Prostate gland (tissue), 2 donors: Measurements from ENCODE around the gene LSM3. TPM values are rescaled to one million over a fixed set of nuclear protein-coding genes. Genes with fewer than 3 reads are reported as not detected.
"Not testable (repeated sequence)": the region's sequence is repeated elsewhere in the genome, so short reads cannot be mapped to it uniquely, and the experiment has no call there.

Experiments
- DNase-seq: peaks from one replicate; pipeline ENCODE4 v3.0.0-alpha.2; 2019; ENCODE audit warnings: low spot score
- H3K27ac ChIP-seq, 2 donors: fragments of 200-600 bp; sonication (generic); 2 replicates each; pipeline ENCODE4 v1.5.1; 2017 to 2019
- H3K27me3 ChIP-seq: fragments of 200-600 bp; sonication (generic); replicated peaks from 2 replicates; pipeline ENCODE4 v1.5.1; 2019; ENCODE audit not compliant: insufficient read depth
- H3K36me3 ChIP-seq, 2 donors: fragments of 200-600 bp; sonication (generic); 1 replicate in 1 of 2; 2 replicates in 1 of 2; pipeline versions ENCODE4 v1.5.1 to v1.8.1; 2017 to 2019
- H3K4me1 ChIP-seq: fragments of 200-600 bp; sonication (generic); replicated peaks from 2 replicates; pipeline ENCODE4 v1.5.1; 2019
- H3K4me3 ChIP-seq, 2 donors: fragments of 200-600 bp; sonication (generic); 2 replicates each; pipeline ENCODE4 v1.5.1; 2017 to 2019
- H3K9me3 ChIP-seq: fragments of 200-600 bp; sonication (generic); 2 replicates; pipeline ENCODE4 v1.5.1; 2017
- POLR2A ChIP-seq: fragments of 450-650 bp; IDR thresholded peaks from one replicate; pipeline ENCODE4 v1.6.1; 2016; ENCODE audit warnings: antibody characterized with exemption, mild to moderate bottlenecking
- POLR2AphosphoS5 ChIP-seq: sonication (generic); formaldehyde crosslinking; IDR thresholded peaks from one replicate; pipeline ENCODE4 v1.6.1; 2017; ENCODE audit warnings: antibody characterized with exemption
- WGBS: methylation state at CpG from one replicate; pipeline ENCODE4 v1.1.5; 2018; 5-methylcytosine and 5-hydroxymethylcytosine counted together
- intact Hi-C: fragments of 100-400 bp; cut with DNase I; formaldehyde crosslinking; loops from one replicate; pipeline ENCODE4 v1.14.2; 2022
- total RNA-seq, 2 donors: library from RNA; depleted of rRNA; stranded (reverse); fragments of >200 nt; gene quantifications; one replicate each; pipeline ENCODE4 v1.1.0, GENCODE V29; 2016
- TF ChIP-seq, protein P1 (sequence below), 4 experiments: fragments of 200-600 bp in 2 of 4; fragments of 450-650 bp in 2 of 4; sonication (generic) in 2 of 4; IDR thresholded peaks; 1 replicate in 3 of 4; 2 replicates in 1 of 4; pipeline ENCODE4 v1.5.1; 2016 to 2019; ENCODE audit warnings: antibody characterized with exemption in 4 of 4, mild to moderate bottlenecking in 2 of 4, moderate library complexity in 2 of 4

LSM3 gene
- total RNA-seq, 2 donors from 2014 or later = 15.0 to 15.1 TPM

GRCh38 chr3:14222900-14223594 lies 44.4 kb downstream of the LSM3 start:
- intact Hi-C loops = no loop called here
- no peak for TF ChIP-seq POLR2A
- no peak for TF ChIP-seq POLR2AphosphoS5
- TF ChIP-seq, protein P1, sequence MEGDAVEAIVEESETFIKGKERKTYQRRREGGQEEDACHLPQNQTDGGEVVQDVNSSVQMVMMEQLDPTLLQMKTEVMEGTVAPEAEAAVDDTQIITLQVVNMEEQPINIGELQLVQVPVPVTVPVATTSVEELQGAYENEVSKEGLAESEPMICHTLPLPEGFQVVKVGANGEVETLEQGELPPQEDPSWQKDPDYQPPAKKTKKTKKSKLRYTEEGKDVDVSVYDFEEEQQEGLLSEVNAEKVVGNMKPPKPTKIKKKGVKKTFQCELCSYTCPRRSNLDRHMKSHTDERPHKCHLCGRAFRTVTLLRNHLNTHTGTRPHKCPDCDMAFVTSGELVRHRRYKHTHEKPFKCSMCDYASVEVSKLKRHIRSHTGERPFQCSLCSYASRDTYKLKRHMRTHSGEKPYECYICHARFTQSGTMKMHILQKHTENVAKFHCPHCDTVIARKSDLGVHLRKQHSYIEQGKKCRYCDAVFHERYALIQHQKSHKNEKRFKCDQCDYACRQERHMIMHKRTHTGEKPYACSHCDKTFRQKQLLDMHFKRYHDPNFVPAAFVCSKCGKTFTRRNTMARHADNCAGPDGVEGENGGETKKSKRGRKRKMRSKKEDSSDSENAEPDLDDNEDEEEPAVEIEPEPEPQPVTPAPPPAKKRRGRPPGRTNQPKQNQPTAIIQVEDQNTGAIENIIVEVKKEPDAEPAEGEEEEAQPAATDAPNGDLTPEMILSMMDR (IDR thresholded peaks at IDR 0.05) = no peak
- H3K27ac ChIP-seq = no peak overlapping the region
- no peaks in the 10 kb centered on the region for H3K9me3 ChIP-seq
- no peaks in the 10 kb centered on the region for H3K27me3 ChIP-seq
- H3K36me3 ChIP-seq = no peaks in the 10 kb centered on the region
- no peaks in the 10 kb centered on the region for H3K4me1 ChIP-seq
- WGBS = 78% methylated on average over 3 of the region's 3 CpGs
- H3K4me3 ChIP-seq = no peak overlapping the region
- no peak for DNase-seq

- H3K4me1 ChIP-seq = no peaks in the 10 kb centered on the region
- no peak for TF ChIP-seq POLR2A
- TF ChIP-seq, protein P1 (IDR thresholded peaks at IDR 0.05) = no peak
- intact Hi-C loops = no loop called here
- no peak for DNase-seq
- no peaks in the 10 kb centered on the region for H3K27me3 ChIP-seq
- no peak overlapping the region for H3K27ac ChIP-seq
- WGBS = 72% methylated on average over 1 of the region's 1 CpG
- no peaks in the 10 kb centered on the region for H3K36me3 ChIP-seq
- no peaks in the 10 kb centered on the region for H3K9me3 ChIP-seq
- no peak overlapping the region for H3K4me3 ChIP-seq
Observed at GRCh38 chr3:14223595-14223994, 45.0 kb downstream of the LSM3 start.

DNA sequence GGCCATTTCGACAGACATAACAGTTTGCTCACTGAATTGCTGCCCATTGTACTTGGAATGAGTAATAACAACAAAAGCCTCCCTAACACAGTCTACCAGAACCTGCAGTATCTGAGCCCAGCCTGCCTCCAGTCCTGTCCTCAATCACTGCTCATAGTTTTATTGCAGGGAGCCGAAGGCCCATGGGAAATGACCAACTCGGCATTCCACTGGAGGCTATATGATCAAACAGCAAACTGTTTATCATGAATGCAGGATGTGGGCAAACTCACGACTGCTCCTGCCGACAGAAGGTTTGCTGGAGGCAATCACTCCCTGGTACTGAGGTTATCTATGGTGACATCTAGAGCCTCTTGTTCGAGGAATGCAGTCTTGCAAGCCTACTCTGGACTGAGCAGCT lies 46.3 kb downstream of the LSM3 start:
- Histone ChIP-seq H3K4me1 (no peaks in the 10 kb centered on the region), H3K27ac (no peak overlapping the region), H3K27me3 (no peaks in the 10 kb centered on the region), H3K9me3 (no peaks in the 10 kb centered on the region), H3K36me3 (no peaks in the 10 kb centered on the region), H3K4me3 (no peak overlapping the region)
- no peak for DNase-seq
- TF ChIP-seq POLR2A (no peak), POLR2AphosphoS5 (no peak)
- TF ChIP-seq, protein P1 (IDR thresholded peaks at IDR 0.05) = no peak
- intact Hi-C loops = no loop called here
- WGBS = 56% methylated on average over 6 of the region's 6 CpGs

- Histone ChIP-seq H3K9me3 (no peaks in the 10 kb centered on the region), H3K4me3 (no peak overlapping the region), H3K36me3 (no peaks in the 10 kb centered on the region), H3K27me3 (no peaks in the 10 kb centered on the region), H3K27ac (no peak overlapping the region), H3K4me1 (no peaks in the 10 kb centered on the region)
- WGBS = 80% methylated on average over 9 of the region's 9 CpGs
- intact Hi-C loops = no loop called here
- TF ChIP-seq POLR2A = no peak
- TF ChIP-seq, protein P1 (IDR thresholded peaks at IDR 0.05) = no peak
- TF ChIP-seq POLR2AphosphoS5 = no peak
- DNase-seq = no peak
Observed at GRCh38 chr3:14225421-14225820, 46.8 kb downstream of the LSM3 start.

DNA sequence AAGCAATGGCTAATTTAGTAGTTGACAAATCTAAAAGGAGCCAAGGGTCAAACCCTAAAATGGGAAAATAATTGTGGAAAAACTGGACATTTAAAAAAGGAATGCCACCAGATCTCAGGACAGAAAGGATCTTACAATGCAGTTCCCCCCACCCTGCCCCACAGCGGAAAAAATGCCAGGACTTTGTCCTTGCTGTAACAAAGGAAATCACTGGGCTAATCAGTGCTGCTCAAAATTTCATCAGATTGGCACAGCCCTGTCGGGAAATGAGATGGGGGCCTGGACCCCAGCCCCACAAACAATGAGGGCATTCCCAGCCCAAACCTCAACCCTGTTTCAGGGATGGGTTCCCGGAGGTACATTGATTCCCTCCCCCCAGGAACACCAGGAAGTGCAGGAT lies 47.7 kb downstream of the LSM3 start:
- intact Hi-C loops, H3K9me3 ChIP-seq, H3K4me3 ChIP-seq, DNase-seq, H3K27me3 ChIP-seq, H3K4me1 ChIP-seq, H3K27ac ChIP-seq, H3K36me3 ChIP-seq: not testable (repeated sequence)
- WGBS = 41% methylated on average over 3 of the region's 3 CpGs
